HG03060 (cell line): ENCODE measurements around the gene OR6S1.
"Not testable (repeated sequence)": the region's sequence is repeated elsewhere in the genome, so short reads cannot be mapped to it uniquely, and the experiment has no call there.

Source experiments
- ATAC-seq: cut with Tn5 transposase; IDR thresholded peaks from one replicate; pipeline ENCODE4 v1.9.1; 2021; ENCODE audit warnings: low read depth, moderate number of reproducible peaks; ENCODE audit not compliant: unreplicated experiment

The OR6S1 gene

GRCh38 chr14:20613094-20614037, 28.1 kb downstream of the OR6S1 start:
- ATAC-seq, result peak; percentile 49

DNA sequence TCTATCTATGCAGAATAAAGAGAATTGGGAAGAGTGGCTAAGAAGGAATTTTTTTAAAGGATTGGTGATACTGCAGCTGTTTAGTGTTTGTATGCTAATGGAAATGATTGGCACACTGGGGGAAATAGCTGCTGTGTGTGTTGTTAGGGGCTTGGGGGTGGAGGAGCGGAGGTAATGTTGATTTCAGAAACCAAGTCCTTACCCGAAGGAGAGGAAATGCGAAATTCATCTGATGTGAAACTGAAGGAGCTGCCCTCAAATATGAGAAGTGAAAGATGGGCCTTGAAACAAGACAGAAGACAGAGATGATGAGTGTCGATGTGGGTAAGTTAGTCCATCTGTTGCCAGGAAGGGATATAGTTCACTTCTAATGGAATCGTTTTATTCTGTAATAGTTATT, 29.1 kb downstream of the OR6S1 start:
- ATAC-seq, result no peak

DNA sequence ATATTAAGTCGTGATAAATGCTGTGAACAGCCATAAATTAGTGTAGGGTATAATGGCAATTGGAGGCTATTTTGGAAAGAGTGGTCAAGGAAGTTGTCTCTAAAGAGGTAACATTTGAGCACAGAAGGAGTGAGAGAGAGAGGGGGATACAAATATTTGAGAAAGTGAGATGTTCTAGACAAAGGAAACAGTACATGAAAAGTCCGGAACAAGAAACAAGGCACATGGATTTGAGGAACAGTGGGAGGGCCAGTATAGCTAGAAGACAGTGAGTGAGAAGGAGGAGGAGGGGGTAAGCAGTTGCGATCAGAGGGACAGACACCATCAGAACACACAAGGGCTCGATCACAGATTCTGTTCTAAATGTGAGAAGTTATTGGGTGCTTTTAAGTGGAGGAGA, 30.2 kb downstream of the OR6S1 start:
- ATAC-seq, result no peak

DNA sequence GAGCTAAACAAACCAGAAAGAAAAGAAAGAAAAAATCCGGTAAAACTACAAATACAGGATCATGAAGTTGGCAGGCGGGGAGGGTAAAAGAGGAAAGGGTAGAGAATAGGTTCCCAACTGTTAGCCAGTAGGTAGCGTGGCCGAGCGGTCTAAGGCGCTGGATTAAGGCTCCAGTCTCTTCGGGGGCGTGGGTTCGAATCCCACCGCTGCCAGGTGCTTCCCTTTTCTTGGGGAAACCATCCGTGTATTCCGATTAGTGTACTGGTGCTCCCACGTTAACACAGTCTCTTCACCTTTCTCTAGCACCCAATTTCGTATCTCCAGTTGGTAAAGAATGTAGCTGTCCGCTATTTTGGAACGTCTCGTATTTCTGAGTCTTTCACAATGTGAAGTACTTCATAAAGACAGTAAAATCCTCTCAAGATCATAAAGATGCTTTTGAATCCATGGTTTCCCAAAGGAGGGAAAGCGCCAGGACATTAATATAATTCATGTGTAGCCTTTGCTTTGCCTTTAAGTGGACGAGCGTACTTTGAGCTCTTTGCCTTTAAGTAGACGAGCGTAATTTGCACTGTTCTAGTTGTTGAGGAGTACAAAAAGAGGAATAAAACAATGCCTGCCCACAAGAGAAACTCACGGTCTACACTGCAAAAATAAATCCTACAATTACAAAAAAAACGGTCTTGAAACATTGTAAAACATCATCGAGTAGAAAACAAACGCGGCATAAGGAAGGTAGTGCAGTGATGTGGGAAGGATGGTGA, 31.3 kb downstream of the OR6S1 start:
- ATAC-seq, result no peak

DNA sequence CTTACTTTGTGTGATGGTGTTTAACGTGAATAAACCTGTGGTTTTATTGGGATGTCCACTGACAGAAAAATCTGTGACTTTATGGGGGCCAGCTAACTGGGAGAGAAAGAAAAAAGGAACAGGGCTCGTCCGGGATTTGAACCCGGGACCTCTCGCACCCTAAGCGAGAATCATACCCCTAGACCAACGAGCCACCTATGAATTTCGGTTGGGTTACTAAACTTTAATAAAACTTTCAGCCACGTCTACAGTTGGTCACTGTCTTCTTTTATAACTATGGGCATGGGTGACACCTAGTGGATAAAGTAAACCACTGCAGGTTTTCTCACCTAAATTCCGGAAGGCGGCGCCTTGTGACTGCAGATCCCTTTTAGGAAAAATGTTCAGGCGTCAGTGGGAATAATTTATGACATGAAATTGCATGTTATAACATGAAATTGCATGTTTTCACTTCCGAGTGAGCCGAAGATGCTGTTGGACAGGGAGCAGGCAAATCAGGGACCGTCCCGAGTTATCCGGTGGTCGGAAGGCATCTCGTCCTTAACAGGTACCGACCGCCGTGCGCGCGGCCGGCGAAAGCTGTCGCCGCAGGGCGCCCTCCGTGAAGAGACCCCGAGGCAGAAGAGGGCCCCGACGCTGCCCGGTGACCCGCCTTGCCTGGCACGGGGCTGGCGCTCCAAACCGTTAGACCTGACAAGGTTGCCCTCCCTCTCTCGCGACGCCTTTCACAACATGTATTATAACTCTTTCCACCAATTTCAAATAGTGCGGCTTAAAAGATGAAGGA, 32.1 kb downstream of the OR6S1 start:
- ATAC-seq, result no peak

GRCh38 chr14:20608383-20609110, 32.9 kb downstream of the OR6S1 start:
- no peak for ATAC-seq

DNA sequence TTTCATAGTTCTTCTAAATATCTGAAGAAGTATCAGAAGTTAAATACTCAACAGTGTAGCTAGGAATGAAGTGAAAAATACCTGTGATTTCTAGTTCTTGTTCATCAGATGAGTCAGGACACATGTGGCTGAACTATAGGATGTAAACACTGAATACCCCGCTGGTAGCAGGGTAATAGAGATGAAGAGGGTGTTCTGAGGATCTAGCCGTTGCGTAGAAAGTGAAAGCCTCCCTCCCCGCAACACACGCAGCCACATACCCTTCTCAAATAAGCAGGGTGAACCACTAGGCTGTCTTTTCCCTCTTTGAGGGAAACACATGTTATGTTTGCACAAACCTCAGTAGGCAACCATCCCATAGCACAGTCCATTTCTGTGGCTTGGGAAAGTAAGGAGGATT, 33.9 kb downstream of the OR6S1 start:
- ATAC-seq, result no peak

GRCh38 chr14:20606902-20607242, 34.6 kb downstream of the OR6S1 start:
- no peak for ATAC-seq

DNA sequence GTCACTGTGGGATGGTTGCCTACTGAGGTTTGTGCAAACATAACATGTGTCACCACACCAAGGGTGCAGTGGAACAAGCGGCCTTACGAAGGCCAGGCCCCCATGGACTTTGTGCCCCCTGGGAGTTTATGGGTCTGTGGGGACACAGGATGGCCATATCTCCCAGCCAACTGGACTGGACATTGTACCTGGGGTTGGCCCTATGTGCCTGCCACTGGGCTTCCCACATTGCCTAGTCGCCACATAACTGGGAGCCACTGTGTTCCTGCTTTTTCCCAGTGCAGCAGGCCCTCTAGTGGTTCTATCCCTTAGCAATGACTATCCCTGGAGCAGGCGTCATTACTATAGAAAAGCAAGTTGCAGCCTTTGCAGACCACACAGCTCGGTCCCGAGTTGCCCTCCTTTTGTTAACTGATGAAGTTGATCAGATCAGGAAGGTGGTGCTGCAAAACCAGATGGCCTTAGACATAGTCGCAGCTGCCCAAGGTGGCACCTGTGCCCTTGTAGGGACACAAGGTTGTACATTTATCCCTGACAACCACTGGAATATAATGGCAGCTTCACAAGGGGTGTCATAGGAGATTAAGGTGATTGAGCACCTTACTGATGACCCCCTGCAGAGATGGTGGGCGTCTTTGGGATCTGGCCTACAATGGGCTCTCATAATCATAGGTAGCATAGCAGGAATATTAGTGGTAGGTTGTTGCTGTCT, 35.1 kb downstream of the OR6S1 start:
- no peak for ATAC-seq

- no peak for ATAC-seq
Observed at GRCh38 chr14:20603813-20604690, 37.4 kb downstream of the OR6S1 start.

GRCh38 chr14:20602583-20602982, 38.9 kb downstream of the OR6S1 start:
- ATAC-seq, result no peak

DNA sequence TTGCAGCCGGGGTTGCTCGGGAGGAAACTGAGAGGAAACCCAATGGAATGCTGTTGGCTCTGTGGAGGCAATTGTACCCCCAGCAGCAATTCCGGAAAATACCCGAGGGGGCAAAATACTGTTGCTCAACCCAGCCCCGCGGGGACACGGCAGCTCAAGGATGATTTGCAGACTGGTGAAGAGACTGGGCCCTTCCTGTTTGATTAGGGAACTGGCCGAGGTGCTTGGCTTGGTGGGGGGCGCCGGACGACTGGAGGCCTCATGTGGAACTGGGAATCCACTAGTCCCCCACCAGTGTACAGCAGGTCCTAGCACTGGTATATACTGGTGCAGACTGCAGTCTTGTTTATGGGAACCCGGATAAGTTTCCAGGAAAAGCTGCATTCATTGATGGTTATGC, 40.0 kb downstream of the OR6S1 start:
- ATAC-seq, result no peak

GRCh38 chr14:20597108-20597507, 44.4 kb downstream of the OR6S1 start:
- no peak for ATAC-seq

GRCh38 chr14:20595726-20596125, 45.8 kb downstream of the OR6S1 start:
- not testable (repeated sequence) for ATAC-seq

GRCh38 chr14:20592574-20592973, 48.9 kb downstream of the OR6S1 start:
- ATAC-seq, result no peak

GRCh38 chr14:20591235-20591634, 50.3 kb downstream of the OR6S1 start, which contains the start of gene RNASE12:
Gene RNASE12 (minus strand): TSS chr14:20591376. CDS start chr14:20590723, 653 bp downstream.
- no peak for ATAC-seq
